IMR-90 (cell line): Measurements from ENCODE around the gene ZNF41. TPM values are rescaled to one million over a fixed set of nuclear protein-coding genes. Genes with fewer than 3 reads are reported as not detected.

Experiments
- ATAC-seq: fragments of 200-7000 bp; cut with Tn5 transposase; 2 replicates; pipeline ENCODE4 v1.9.1; 2020; ENCODE audit warnings: low read depth, mild to moderate bottlenecking, moderate library complexity
- BruUV-seq: library from RNA; stranded (reverse); fragments of 400-500 nt; replicated peaks from 2 replicates; lab custom pipeline; 2021; lab: Mats Ljungman, UMichigan
- CTCF ChIA-PET: fragments of 300-600 bp; formaldehyde crosslinking; extraction: SDS; loops from one replicate; lab custom pipeline; 2021; ENCODE audit warnings: antibody characterized with exemption; lab: Yijun Ruan, JAX
- POLR2A ChIA-PET: fragments of 300-600 bp; sonication (Branson Sonifier 250); formaldehyde crosslinking; loops from one replicate; lab custom pipeline; 2022; ENCODE audit warnings: antibody characterized with exemption; ENCODE audit not compliant: unreplicated experiment; lab: Charles Lee
- DNase-seq: peaks from one replicate; pipeline ENCODE4 v3.0.0; 2013
- H2AFZ ChIP-seq: replicated peaks from 2 replicates; pipeline ENCODE3; 2013; ENCODE audit warnings: low read length, mild to moderate bottlenecking; ENCODE audit not compliant: poor library complexity
- H2AK5ac ChIP-seq: 2 replicates; pipeline ENCODE4 v1.6.1; 2013; ENCODE audit warnings: low read depth, low read length, inconsistent platforms
- H2AK9ac ChIP-seq: replicated peaks from 2 replicates; pipeline ENCODE3; 2013; ENCODE audit warnings: mild to moderate bottlenecking, low read depth, low read length, moderate library complexity; ENCODE audit not compliant: poor library complexity
- H2BK120ac ChIP-seq: 2 replicates; pipeline ENCODE4 v1.6.1; 2013; ENCODE audit warnings: low read depth, low read length, inconsistent platforms
- H2BK15ac ChIP-seq: 3 replicates; pipeline ENCODE4 v1.6.1; 2013; ENCODE audit warnings: low read depth, low read length, inconsistent platforms
- H2BK20ac ChIP-seq: 2 replicates; pipeline ENCODE4 v1.6.1; 2013; ENCODE audit warnings: low read depth, mild to moderate bottlenecking, inconsistent platforms, low read length, moderate library complexity
- H2BK5ac ChIP-seq: 2 replicates; pipeline ENCODE4 v1.6.1; 2013; ENCODE audit warnings: mild to moderate bottlenecking, low read depth, low read length, inconsistent platforms; ENCODE audit not compliant: poor library complexity, severe bottlenecking
- H3K14ac ChIP-seq: replicated peaks from 2 replicates; pipeline ENCODE4 v1.6.1; 2013; ENCODE audit warnings: low read depth, low read length, inconsistent platforms
- H3K18ac ChIP-seq: 2 replicates; pipeline ENCODE4 v1.6.1; 2013; ENCODE audit warnings: low read depth, low read length, control low read depth
- H3K23ac ChIP-seq: 2 replicates; pipeline ENCODE4 v1.6.1; 2013; ENCODE audit warnings: low read depth, low read length, inconsistent platforms
- H3K27ac ChIP-seq: 2 replicates; pipeline ENCODE4 v1.5.1; 2013; ENCODE audit warnings: mild to moderate bottlenecking, control low read depth, low read length; ENCODE audit not compliant: insufficient read depth
- H3K27me3 ChIP-seq: 2 replicates; pipeline ENCODE4 v1.6.1; 2013; ENCODE audit warnings: low read length; ENCODE audit not compliant: control insufficient read depth, insufficient read depth
- H3K36me3 ChIP-seq: 2 replicates; pipeline ENCODE4 v1.6.1; 2013; ENCODE audit warnings: low read length, mixed read lengths; ENCODE audit not compliant: control insufficient read depth, insufficient read depth
- H3K4ac ChIP-seq: 2 replicates; pipeline ENCODE4 v1.6.1; 2013; ENCODE audit warnings: low read depth, low read length, inconsistent platforms
- H3K4me1 ChIP-seq: 2 replicates; pipeline ENCODE4 v1.6.1; 2013; ENCODE audit warnings: low read length, mixed read lengths; ENCODE audit not compliant: control insufficient read depth, insufficient read depth
- H3K4me2 ChIP-seq: 2 replicates; pipeline ENCODE4 v1.6.1; 2013; ENCODE audit warnings: low read depth, mild to moderate bottlenecking, control low read depth, low read length, moderate library complexity
- H3K4me3 ChIP-seq: 2 replicates; pipeline ENCODE4 v1.5.1; 2013; ENCODE audit warnings: low read depth, mild to moderate bottlenecking, control low read depth, low read length, moderate library complexity; ENCODE audit not compliant: insufficient read depth
- H3K56ac ChIP-seq: 2 replicates; pipeline ENCODE4 v1.6.1; 2013; ENCODE audit warnings: low read length, inconsistent platforms; ENCODE audit not compliant: insufficient read depth; ENCODE audit errors: extremely low read depth
- H3K79me1 ChIP-seq, 2 experiments: 2 replicates each; pipeline ENCODE4 v1.6.1; 2013; ENCODE audit warnings: low read length in 2 of 2, inconsistent platforms in 1 of 2, low read depth in 1 of 2
- H3K9ac ChIP-seq: 2 replicates; pipeline ENCODE4 v1.6.1; 2013; ENCODE audit warnings: low read depth, low read length, control low read depth
- H3K9me1 ChIP-seq: 2 replicates; pipeline ENCODE4 v1.6.1; 2013; ENCODE audit warnings: low read length, inconsistent platforms; ENCODE audit not compliant: insufficient read depth
- H3K9me3 ChIP-seq: 2 replicates; pipeline ENCODE4 v1.6.1; 2013; ENCODE audit warnings: low read length; ENCODE audit not compliant: control insufficient read depth, insufficient read depth
- H4K20me1 ChIP-seq: 2 replicates; pipeline ENCODE4 v1.6.1; 2013; ENCODE audit warnings: low read length, inconsistent platforms; ENCODE audit not compliant: insufficient read depth
- H4K5ac ChIP-seq: 2 replicates; pipeline ENCODE4 v1.6.1; 2013; ENCODE audit warnings: mild to moderate bottlenecking, low read depth, low read length, control low read depth
- H4K8ac ChIP-seq, 2 experiments: 2 replicates each; pipeline ENCODE4 v1.6.1; 2013; ENCODE audit warnings: low read depth in 2 of 2, low read length in 2 of 2, control low read depth in 1 of 2, inconsistent platforms in 1 of 2
- H4K91ac ChIP-seq: 2 replicates; pipeline ENCODE4 v1.6.1; 2013; ENCODE audit warnings: low read depth, low read length, inconsistent platforms; ENCODE audit not compliant: insufficient read depth
- CEBPB ChIP-seq: IDR thresholded peaks from 2 replicates; pipeline ENCODE4 v1.6.1; 2012; ENCODE audit warnings: low read depth, low read length, improper control_type of control experiment
- FOS ChIP-seq: fragments of 150-350 bp; IDR thresholded peaks from 2 replicates; pipeline ENCODE4 v1.6.1; 2016; ENCODE audit warnings: low read depth, low read length
- MAFK ChIP-seq: IDR thresholded peaks from 2 replicates; pipeline ENCODE4 v1.6.1; 2012; ENCODE audit warnings: low read depth, low read length, improper control_type of control experiment
- MAZ ChIP-seq: IDR thresholded peaks from 2 replicates; pipeline ENCODE4 v1.6.1; 2012; ENCODE audit warnings: low read depth, mild to moderate bottlenecking, low read length, improper control_type of control experiment, moderate library complexity, borderline replicate concordance
- RAD21 ChIP-seq: IDR thresholded peaks from 2 replicates; pipeline ENCODE4 v1.6.1; 2012; ENCODE audit warnings: low read length, improper control_type of control experiment
- SMC3 ChIP-seq: fragments of 150-350 bp; IDR thresholded peaks from 2 replicates; pipeline ENCODE4 v1.6.1; 2016; ENCODE audit warnings: low read depth, mild to moderate bottlenecking, antibody characterized with exemption, low read length, moderate library complexity
- dilution Hi-C: fragments of 300-500 bp; cut with HindIII; formaldehyde crosslinking; loops from one replicate; pipeline ENCODE4 v1.14.3; 2018; ENCODE audit warnings: low sequenced_read_pairs; ENCODE audit not compliant: unreplicated experiment
- in situ Hi-C: fragments of 300-500 bp; cut with MboI; formaldehyde crosslinking; loops from 3 replicates; pipeline ENCODE4 v1.14.3; 2019; ENCODE audit warnings: low sequenced_read_pairs, inconsistent platforms, mixed read lengths
- intact Hi-C: fragments of 100-400 bp; cut with micrococcal nuclease; formaldehyde crosslinking; loops from 2 replicates; pipeline ENCODE4 v1.10.0; 2022
- polyA plus RNA-seq, 3 experiments: library from polyadenylated mRNA; depleted of rRNA; stranded (reverse); fragments of >200 nt; gene quantifications; 2 replicates each; pipeline ENCODE4 v1.2.3, GENCODE V29; 2012; ENCODE audit warnings: low replicate concordance in 1 of 3
- total RNA-seq: library from RNA; depleted of rRNA; stranded (reverse); fragments of >200 nt; gene quantifications from 2 replicates; pipeline ENCODE4 v1.2.3, GENCODE V29; 2012

The ZNF41 gene
- total and polyA plus RNA-seq, 2 of the 4 experiments (the other 2 are of a cell fraction): 2.8 to 8.1 TPM

- Histone ChIP-seq H4K5ac (no peak overlapping the region), H3K23ac (no peak overlapping the region), H3K36me3 (no peaks in the 10 kb centered on the region), H4K8ac (no peak overlapping the region), H3K9ac (no peak overlapping the region), H2AK5ac (no peak overlapping the region), H2AK9ac (no peak overlapping the region), H2BK15ac (no peak overlapping the region), H3K56ac (no peak overlapping the region), H3K27ac (no peak overlapping the region), H3K27me3 (no peaks in the 10 kb centered on the region), H3K4me3 (no peak overlapping the region), H3K4me2 (no peak overlapping the region), H3K18ac (no peak overlapping the region), H3K14ac (no peak overlapping the region), H3K9me3 (no peaks in the 10 kb centered on the region), H4K91ac (no peak overlapping the region), H2BK120ac (no peak overlapping the region), H2BK5ac (no peak overlapping the region), H2BK20ac (no peak overlapping the region), H3K4ac (no peak overlapping the region), H3K4me1 (no peaks in the 10 kb centered on the region), H2AFZ (no peak overlapping the region), H3K79me1 (no peaks in the 10 kb centered on the region; a peak in 2 of 4 replicates), H4K20me1 (no peaks in the 10 kb centered on the region), H3K9me1 (no peaks in the 10 kb centered on the region)
- intact Hi-C loops (no loop called here), in situ Hi-C loops (no loop called here), dilution Hi-C loops (no loop called here)
- ATAC-seq: no peak
- BruUV-seq: no TSS peak
- TF ChIP-seq FOS (no peak), MAFK (no peak), SMC3 (no peak), MAZ (no peak), RAD21 (no peak), CEBPB (no peak)
- ChIA-PET CTCF (no interaction called here), POLR2A (no interaction called here)
- no peak for DNase-seq
These were observed 7.5 kb downstream of the ZNF41 start for GRCh38 chrX:47475476-47475875.
